Hepatic stellate cell (primary cell): ENCODE results near the gene FAM151B.

Experiments used
- DNase-seq: peaks from one replicate; pipeline ENCODE4 v3.0.0; 2011; ENCODE audit warnings: low spot score

Gene FAM151B

DNA sequence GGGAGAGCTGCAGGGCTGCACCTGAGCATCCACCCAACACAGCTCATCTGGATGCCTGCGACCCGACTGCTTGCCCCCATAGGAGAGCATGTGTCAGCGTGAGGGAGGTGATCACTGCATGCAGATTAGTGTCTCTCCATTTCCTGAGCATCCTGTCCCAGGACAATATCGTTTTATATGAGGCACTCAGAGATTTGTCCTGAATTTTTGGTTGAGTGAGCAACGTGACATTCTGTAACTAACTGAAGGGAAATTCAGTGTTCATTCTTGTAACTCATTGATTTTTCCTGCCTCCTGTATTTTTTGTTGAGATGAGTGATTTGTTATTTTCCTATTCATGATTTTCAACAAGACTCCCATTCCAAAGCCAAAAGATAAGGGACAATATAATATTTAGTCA, 102.9 kb downstream of the FAM151B start:
- DNase-seq = no peak

- no peak for DNase-seq
These were observed 103.5 kb downstream of the FAM151B start for GRCh38 chr5:80591352-80591751.

GRCh38 chr5:80592105-80592504, 104.2 kb downstream of the FAM151B start:
- no peak for DNase-seq
